H1 (cell line): ENCODE results near the gene CCNT2. TPM values are rescaled to one million over a fixed set of nuclear protein-coding genes. Genes with fewer than 3 reads are reported as not detected.

Source experiments
- FOSL1 ChIP-seq: IDR thresholded peaks from 2 replicates; pipeline ENCODE4 v1.6.1; 2011; ENCODE audit warnings: mild to moderate bottlenecking, low read depth, low read length, moderate library complexity; ENCODE audit not compliant: insufficient read depth
- JUN ChIP-seq: IDR thresholded peaks from 2 replicates; pipeline ENCODE4 v1.6.1; 2011; ENCODE audit warnings: low read depth, mild to moderate bottlenecking, improper control_type of control experiment, low read length
- RFX5 ChIP-seq: IDR thresholded peaks from 2 replicates; pipeline ENCODE4 v1.6.1; 2011; ENCODE audit warnings: low read depth, low read length, improper control_type of control experiment, borderline replicate concordance
- polyA plus RNA-seq, 7 experiments: library from polyadenylated mRNA; depleted of rRNA in 3 of 7; stranded (reverse) in 5 of 7; unstranded in 2 of 7; fragments of >200 nt in 5 of 7; fragments of 200-250 nt in 2 of 7; gene quantifications; 1 replicate in 5 of 7; 2 replicates in 1 of 7; 4 replicates in 1 of 7; pipeline versions ENCODE4 v1.2.1 to v1.2.3, GENCODE V29; 2011 to 2013; ENCODE audit warnings: missing spikeins in 2 of 7, mixed read lengths in 2 of 7
- total RNA-seq: library from RNA; stranded (reverse); fragmentation: NEBNext Ultra II Directional; extraction: Animal tissue kit (Norgen Biotek cat#: 25700); gene quantifications from 2 replicates; pipeline ENCODE4 v1.2.1, GENCODE V29; 2021

Gene CCNT2
- total and polyA plus RNA-seq, 2 of the 8 experiments (the other 6 are each of a cell fraction or from before 2014, with no cell fraction given) = 13.0 to 39.7 TPM

DNA sequence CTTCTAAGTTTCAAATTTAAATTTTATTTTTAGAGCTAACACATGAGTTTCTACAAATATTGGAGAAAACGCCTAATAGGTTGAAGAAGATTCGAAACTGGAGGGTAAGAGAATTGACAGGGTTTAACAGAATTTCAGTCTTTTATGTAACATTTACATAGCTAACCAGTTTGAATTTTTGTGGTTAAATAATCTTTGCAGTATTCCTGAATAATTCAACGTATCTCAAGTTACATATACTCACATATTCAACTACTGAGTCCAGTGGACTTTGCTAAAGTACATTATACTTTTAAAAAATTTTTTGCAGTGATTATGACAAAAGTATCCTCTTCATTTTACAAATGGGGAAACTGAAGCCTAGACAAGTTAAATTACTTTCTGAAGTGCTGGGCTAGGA, 34.0 kb downstream of the CCNT2 start (continued):
- TF ChIP-seq RFX5 (no peak), FOSL1 (no peak), JUN (no peak)
